Stimulated activated CD4-positive, alpha-beta T cell treated with anti-CD3 and anti-CD28 coated beads, Interleukin-12 subunit alpha, Interleukin-12 subunit beta, amount 100 ng/mL, for 4 hours (primary cell): ENCODE measurements around the gene CDH7.

ENCODE experiments used
- DNase-seq: peaks from one replicate; pipeline ENCODE4 v3.0.0-alpha.2; 2020

CDH7 gene

DNA sequence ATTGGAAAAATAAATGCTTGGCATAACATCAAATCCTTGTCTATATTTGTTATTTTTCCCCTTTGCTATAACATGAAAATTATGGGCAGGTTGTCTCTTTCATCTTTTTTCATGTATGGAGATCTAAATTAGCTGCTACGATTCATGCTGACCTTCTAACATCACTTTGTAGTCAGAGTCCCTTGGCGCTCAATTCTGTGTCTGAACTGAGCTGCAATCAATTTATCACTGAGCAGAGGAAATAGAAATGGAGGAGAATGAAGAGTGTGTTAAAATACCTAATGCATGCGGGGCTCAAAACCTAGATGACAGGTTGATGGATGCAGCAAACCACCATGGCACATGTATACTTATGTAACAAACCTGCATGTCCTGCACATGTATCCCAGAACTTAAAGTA is 168.9 kb downstream of the CDH7 start:
- no peak for DNase-seq

DNA sequence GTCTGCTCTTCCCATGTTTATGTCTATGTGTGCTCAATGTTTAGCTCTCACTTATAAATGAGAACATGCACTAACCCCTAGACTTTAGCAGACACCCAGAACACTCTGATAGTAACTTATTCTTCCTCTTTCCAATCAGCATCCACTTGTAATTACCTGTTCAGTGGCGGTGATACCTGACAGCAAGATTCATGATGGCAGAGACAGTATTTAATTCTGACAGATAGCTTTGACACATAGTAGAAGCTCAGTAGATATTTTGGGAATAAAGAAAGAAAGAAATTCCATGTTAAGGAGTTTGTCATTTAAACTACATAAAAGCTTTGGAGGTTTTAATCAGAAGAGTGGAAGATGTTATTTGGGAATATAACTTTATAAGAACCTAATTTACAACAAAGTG is 171.3 kb downstream of the CDH7 start:
- no peak for DNase-seq

DNA sequence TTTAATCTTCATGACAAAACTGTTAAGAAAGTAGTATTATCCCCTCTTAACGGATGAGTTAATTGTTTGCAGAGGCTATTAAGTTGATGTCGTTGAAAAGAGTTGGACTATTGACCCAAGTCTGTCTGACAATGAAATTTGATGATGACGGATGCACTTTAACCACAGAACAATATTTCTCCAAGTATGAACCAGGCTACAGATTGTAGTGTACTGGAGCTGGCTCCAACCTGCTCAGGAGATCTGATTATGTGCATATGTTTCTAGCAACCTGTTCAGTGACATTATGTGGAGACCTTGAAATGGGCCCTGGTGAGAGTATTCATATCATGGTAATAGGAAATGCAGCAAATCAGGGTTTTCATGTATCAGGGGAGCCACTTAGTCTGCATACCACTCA is 174.1 kb downstream of the CDH7 start:
- DNase-seq: no peak

DNA sequence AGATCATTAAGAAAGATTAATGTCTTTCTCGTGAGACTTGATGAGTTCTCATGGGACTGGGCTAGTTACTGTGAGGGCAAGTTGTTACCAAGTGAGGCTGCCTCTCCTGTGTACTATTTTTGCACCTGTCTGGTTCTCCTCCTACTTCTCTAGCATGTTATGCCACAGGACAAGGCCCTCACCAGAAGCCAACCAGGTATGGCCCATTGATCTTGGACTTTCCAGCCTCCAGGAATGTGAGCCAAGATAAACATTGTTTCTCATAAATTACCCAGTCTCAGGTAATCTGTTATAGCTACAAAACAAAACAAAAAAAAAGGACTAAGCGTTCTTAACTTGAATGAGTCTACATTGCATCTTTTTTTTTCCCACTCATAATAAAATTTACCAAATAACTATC is 184.1 kb downstream of the CDH7 start:
- DNase-seq: no peak

DNA sequence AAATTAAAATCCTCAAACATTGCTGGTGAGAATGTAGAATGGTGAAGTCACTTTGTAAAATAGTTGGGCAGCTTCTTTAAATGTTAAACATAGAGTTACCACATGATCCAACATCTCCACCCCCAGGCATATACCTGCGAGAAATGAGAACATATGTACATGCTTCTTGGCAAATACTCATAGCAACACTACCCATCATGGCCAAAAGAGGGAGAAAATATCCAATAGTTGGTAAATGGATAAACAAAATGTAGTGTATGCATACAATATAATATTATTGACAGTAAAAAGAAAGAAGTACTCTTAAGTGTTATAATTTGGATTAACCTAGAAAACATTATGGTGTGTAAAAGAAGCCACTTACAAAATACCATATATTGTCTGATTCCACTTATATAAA is 185.9 kb downstream of the CDH7 start:
- no peak for DNase-seq

DNA sequence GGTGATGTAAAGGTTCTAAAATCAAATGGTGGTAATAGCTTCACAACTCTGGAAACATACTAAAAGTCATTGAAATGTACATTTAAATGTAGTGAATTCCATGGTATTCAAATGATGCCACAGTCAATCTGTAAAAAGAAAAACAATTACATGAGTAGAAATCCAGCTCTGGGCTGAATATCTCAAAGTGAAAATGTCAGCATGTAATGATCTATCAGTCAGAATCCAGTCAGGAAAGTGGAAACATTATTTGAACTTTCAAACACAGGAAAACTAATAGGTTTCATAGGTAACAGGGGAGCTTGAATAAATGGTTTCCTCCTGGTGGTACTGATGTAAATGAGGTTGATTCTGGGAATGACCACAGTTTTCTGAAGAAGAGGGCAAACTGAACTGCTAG is 186.4 kb downstream of the CDH7 start:
- DNase-seq: no peak

DNA sequence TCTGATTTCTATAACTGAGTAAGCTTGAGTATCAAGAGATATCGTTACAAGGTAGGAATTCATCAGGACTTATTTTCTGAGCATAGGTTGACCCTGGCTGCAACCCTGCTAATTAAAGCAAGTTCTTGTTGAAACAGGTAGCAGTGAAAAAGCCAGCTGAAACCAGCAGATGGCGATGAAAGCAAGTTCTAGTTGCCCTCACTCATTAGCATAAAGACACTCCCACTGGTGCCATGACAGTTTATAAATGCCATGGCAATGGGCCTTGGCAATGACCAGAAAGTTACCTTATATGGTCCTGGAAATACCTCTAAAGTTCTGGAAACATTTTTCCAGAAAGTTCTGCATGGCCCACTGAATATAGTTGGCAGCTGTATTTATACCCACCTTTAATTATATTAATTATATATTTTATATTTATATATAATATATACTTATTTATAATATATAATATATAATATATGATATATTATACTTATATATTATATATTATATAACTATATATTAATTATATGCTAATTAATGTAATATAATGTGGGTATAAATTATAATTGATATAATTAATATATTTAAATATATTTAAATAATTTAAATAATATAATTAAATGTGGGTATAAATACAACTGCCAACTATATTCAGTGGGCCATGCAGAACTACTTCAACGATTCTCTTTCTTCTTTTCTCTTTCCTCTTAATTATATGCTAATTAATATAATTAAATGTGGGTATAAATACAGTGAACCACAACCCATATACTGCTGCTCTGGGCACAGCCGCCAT is 188.0 kb downstream of the CDH7 start:
- no peak for DNase-seq
